Tibial nerve (tissue), 4 donors: ENCODE results near the gene HTR3D.

ENCODE experiments used
- CTCF ChIP-seq, 5 experiments: fragments of 200-600 bp in 3 of 5; fragments of 450-650 bp in 2 of 5; sonication (generic) in 3 of 5; IDR thresholded peaks; one replicate each; pipeline ENCODE4 v1.5.1; 2016 to 2019; ENCODE audit warnings: antibody characterized with exemption in 5 of 5, mild to moderate bottlenecking in 3 of 5, moderate library complexity in 2 of 5
- EP300 ChIP-seq, 2 donors: sonication (generic); formaldehyde crosslinking; IDR thresholded peaks; one replicate each; pipeline ENCODE4 v1.6.1; 2017; ENCODE audit warnings: antibody characterized with exemption in 2 of 2, mild to moderate bottlenecking in 1 of 2
- POLR2A ChIP-seq, 2 donors: fragments of 450-650 bp; IDR thresholded peaks; one replicate each; pipeline ENCODE4 v1.6.1; 2017; ENCODE audit warnings: antibody characterized with exemption in 2 of 2, mild to moderate bottlenecking in 2 of 2, moderate library complexity in 2 of 2

- TF ChIP-seq CTCF (IDR thresholded peaks at IDR 0.05), result no peak
- TF ChIP-seq EP300 (IDR thresholded peaks at IDR 0.05), result no peak
- no peak for TF ChIP-seq POLR2A (IDR thresholded peaks at IDR 0.05)
Observed at GRCh38 chr3:184029443-184029842, 2.1 kb upstream of the HTR3D start.
